Measurements from ENCODE around the gene FBXL7. TPM values are rescaled to one million over a fixed set of nuclear protein-coding genes. Genes with fewer than 3 reads are reported as not detected.

FBXL7 gene
- total RNA-seq, 4 donors from 2014 or later: 1.9 to 5.9 (median 3.0) TPM

DNA sequence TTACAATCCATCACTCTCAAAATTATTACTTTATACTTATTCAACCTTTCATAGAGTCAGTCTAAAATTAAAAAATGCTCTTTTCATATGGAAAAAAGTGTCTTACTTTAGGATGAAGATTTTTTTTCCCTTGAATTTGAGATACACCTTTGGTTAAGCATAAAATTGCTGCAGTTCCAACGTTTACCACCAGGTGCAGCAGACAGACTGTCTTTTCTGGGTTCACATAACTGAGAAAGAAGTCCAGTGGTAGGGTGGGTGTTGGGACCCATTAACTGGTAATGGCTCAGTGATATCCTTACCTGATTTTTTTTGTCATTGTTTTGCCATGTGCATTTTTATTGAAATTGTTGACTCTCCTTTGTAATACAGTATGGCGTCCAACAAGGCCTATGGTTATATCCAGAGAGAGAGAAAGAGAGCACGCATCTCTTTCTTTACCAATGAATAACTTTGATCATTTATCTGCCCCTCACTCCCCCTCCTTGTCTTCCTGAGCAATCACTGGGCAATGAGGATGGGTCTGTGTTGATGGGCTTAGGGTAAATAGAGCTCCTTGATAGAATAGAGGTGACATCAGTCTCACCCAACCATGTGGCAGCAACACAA is 98.4 kb downstream of the FBXL7 start:
- H3K4me3 ChIP-seq: no peak overlapping the region
- H3K27ac ChIP-seq: no peak overlapping the region
- WGBS: 68% methylated on average over 3 of the region's 3 CpGs
- no peaks in the 10 kb centered on the region for H3K9me3 ChIP-seq
- H3K36me3 ChIP-seq: no peaks in the 10 kb centered on the region
- no peaks in the 10 kb centered on the region for H3K27me3 ChIP-seq
- no peaks in the 10 kb centered on the region for H3K4me1 ChIP-seq
- no peak for DNase-seq (ENCODE audit: low spot score in 2 of 2)
- TF ChIP-seq, protein P1, sequence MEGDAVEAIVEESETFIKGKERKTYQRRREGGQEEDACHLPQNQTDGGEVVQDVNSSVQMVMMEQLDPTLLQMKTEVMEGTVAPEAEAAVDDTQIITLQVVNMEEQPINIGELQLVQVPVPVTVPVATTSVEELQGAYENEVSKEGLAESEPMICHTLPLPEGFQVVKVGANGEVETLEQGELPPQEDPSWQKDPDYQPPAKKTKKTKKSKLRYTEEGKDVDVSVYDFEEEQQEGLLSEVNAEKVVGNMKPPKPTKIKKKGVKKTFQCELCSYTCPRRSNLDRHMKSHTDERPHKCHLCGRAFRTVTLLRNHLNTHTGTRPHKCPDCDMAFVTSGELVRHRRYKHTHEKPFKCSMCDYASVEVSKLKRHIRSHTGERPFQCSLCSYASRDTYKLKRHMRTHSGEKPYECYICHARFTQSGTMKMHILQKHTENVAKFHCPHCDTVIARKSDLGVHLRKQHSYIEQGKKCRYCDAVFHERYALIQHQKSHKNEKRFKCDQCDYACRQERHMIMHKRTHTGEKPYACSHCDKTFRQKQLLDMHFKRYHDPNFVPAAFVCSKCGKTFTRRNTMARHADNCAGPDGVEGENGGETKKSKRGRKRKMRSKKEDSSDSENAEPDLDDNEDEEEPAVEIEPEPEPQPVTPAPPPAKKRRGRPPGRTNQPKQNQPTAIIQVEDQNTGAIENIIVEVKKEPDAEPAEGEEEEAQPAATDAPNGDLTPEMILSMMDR (IDR thresholded peaks at IDR 0.05): peak in 1 of 2 donors; percentile 37
- TF ChIP-seq POLR2A (IDR thresholded peaks at IDR 0.05): no peak

DNA sequence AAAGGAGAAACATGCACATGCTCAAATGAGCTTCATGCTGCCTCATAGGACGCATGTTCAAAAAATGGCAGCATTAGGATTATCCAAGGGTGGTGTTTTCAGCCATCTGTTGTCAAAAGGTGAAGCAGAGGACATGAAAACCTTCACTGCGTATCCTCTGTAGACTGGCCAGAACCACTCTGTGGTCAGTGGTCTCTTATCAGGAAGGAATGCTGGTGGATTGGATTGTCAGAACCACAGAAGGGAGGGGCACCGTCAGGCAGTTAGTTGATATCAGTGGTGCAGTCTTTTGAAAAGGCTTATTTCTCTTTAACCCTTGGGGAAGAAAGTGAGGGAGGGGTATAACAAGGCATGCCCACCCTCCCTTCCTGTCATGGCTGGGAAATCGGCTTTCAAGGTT is 100.1 kb downstream of the FBXL7 start:
- Histone ChIP-seq H3K27me3 (no peaks in the 10 kb centered on the region), H3K9me3 (no peaks in the 10 kb centered on the region), H3K36me3 (no peaks in the 10 kb centered on the region), H3K27ac (no peak overlapping the region), H3K4me1 (no peaks in the 10 kb centered on the region), H3K4me3 (no peak overlapping the region)
- TF ChIP-seq EP300 (IDR thresholded peaks at IDR 0.05): no peak
- no peak for TF ChIP-seq POLR2A (IDR thresholded peaks at IDR 0.05)
- TF ChIP-seq, protein P1 (IDR thresholded peaks at IDR 0.05): no peak
- TF ChIP-seq POLR2AphosphoS5 (IDR thresholded peaks at IDR 0.05): no peak
- 84% methylated on average over 4 of the region's 4 CpGs for WGBS
- DNase-seq (ENCODE audit: low spot score in 2 of 2): no peak

DNA sequence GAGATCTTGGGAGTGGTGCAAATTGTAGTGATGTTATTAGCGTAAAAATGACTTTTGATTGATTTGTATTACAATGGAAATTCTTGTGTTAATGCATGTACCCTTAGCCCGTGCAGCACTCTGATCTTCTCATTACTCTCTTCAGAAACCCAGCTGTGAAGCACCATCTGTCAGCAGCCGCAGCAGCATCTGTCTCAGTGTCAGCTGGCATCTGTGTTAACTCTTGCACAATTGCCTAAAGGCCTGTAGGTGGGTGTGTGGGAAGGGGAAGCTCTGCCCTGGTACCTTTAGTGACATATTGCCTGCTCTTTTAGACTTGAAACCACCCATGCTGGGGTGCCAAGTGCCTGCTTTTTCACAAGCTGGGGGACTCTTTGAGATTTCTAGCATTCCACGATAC is 101.3 kb downstream of the FBXL7 start:
- DNase-seq (ENCODE audit: low spot score in 2 of 2): no peak
- TF ChIP-seq POLR2A (IDR thresholded peaks at IDR 0.05) (no peak), EP300 (IDR thresholded peaks at IDR 0.05) (no peak)
- TF ChIP-seq, protein P1 (IDR thresholded peaks at IDR 0.05): no peak
- Histone ChIP-seq H3K36me3 (no peaks in the 10 kb centered on the region), H3K4me1 (no peaks in the 10 kb centered on the region), H3K4me3 (no peak overlapping the region), H3K27me3 (no peaks in the 10 kb centered on the region), H3K9me3 (no peaks in the 10 kb centered on the region), H3K27ac (no peak overlapping the region)
- 64% methylated on average over 4 of the region's 4 CpGs for WGBS

DNA sequence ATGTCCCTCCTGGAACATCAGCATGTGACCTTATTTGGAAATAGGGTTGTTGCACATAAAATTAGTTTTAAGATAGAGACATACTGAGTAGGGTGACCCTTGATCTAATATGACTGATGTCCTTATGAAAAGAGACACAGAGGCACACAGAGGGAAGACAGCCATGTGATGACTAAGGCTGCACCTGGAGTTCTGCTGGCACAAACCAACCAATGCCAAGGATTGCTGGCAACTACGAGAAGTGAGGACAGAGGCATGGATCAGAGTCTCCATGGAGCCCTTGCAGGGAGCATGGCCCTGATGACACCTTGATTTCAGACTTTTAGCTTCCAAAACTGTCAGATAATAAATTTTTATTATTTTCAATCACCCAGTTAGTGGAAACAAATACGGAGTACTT is 101.9 kb downstream of the FBXL7 start:
- Histone ChIP-seq H3K27me3 (no peaks in the 10 kb centered on the region), H3K27ac (no peak overlapping the region), H3K9me3 (no peaks in the 10 kb centered on the region), H3K4me3 (no peak overlapping the region), H3K36me3 (no peaks in the 10 kb centered on the region), H3K4me1 (no peaks in the 10 kb centered on the region)
- 75% methylated on average over 2 of the region's 2 CpGs for WGBS
- no peak for DNase-seq (ENCODE audit: low spot score in 2 of 2)
- TF ChIP-seq POLR2A (IDR thresholded peaks at IDR 0.05) (no peak), EP300 (IDR thresholded peaks at IDR 0.05) (no peak), POLR2AphosphoS5 (IDR thresholded peaks at IDR 0.05) (no peak)
- TF ChIP-seq, protein P1 (IDR thresholded peaks at IDR 0.05): no peak

DNA sequence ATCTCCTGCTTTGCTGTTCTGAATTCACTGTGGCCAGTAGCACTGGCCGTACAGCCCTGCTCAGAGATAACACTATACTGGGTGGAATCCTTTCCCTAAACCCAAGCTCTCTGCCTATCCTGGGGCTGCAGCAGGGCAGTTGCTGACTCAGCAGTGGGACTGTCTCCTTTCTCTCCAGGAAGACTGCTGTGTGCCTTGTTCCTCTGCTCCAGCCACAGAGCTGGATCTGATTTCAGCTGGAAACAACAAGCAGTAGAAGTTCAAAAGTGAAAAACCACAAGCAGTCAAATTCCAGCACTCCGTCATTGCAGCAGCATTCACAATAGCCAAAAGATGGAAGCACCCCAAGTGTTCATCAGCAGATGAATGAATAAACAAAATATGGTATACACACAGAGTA is 105.0 kb downstream of the FBXL7 start:
- WGBS: 83% methylated on average over 2 of the region's 2 CpGs
- no peak for TF ChIP-seq EP300 (IDR thresholded peaks at IDR 0.05)
- TF ChIP-seq POLR2A (IDR thresholded peaks at IDR 0.05): no peak
- TF ChIP-seq, protein P1 (IDR thresholded peaks at IDR 0.05): no peak
- TF ChIP-seq POLR2AphosphoS5 (IDR thresholded peaks at IDR 0.05): no peak

More for the DNA sequence above, 105.0 kb downstream of the FBXL7 start:
- Histone ChIP-seq H3K4me1 (no peaks in the 10 kb centered on the region), H3K27me3 (no peaks in the 10 kb centered on the region), H3K4me3 (no peak overlapping the region), H3K9me3 (no peaks in the 10 kb centered on the region), H3K36me3 (no peaks in the 10 kb centered on the region), H3K27ac (no peak overlapping the region)
- DNase-seq (ENCODE audit: low spot score in 2 of 2): no peak

Data from suprapubic skin (tissue), 4 donors.